Right lobe of liver (tissue), 4 donors: ENCODE data around the gene GRIA1.

Source experiments
- POLR2A ChIP-seq: fragments of 450-650 bp; IDR thresholded peaks from one replicate; pipeline ENCODE4 v1.6.1; 2017; ENCODE audit warnings: antibody characterized with exemption, mild to moderate bottlenecking
- TF ChIP-seq, protein P1 (sequence below), 4 donors: fragments of 200-600 bp in 3 of 4; fragments of 450-650 bp in 1 of 4; IDR thresholded peaks; one replicate each; pipeline versions ENCODE4 v1.5.1 to v1.8.0; 2016 to 2022; ENCODE audit warnings: antibody characterized with exemption in 4 of 4, mild to moderate bottlenecking in 2 of 4
- donor health status: DM: no; HTN: no; CAD: no.
- donor health status: DM: no; HTN: no; CAD: no.
- donor health status: DM: no; HTN: yes; CAD: no.

DNA sequence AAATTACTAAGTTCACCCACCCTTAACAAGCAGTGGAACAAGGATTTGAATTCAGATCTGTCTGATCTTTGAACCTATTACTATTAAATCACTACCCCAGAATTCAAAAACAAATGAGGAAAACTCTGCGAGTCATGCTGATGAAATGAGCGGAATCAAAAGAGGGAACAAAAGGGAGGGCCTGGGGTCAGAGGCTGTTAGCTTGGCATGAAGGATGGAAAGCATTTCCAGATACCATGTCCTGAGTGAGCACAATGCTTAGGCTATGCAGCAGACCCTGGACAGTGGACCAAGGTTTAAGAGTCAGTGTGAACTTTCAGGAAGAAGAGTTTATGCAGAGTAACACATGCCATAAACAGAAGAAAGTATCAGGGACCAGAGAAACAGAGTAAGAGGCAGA lies 30.5 kb downstream of the GRIA1 start:
- TF ChIP-seq, protein P1, sequence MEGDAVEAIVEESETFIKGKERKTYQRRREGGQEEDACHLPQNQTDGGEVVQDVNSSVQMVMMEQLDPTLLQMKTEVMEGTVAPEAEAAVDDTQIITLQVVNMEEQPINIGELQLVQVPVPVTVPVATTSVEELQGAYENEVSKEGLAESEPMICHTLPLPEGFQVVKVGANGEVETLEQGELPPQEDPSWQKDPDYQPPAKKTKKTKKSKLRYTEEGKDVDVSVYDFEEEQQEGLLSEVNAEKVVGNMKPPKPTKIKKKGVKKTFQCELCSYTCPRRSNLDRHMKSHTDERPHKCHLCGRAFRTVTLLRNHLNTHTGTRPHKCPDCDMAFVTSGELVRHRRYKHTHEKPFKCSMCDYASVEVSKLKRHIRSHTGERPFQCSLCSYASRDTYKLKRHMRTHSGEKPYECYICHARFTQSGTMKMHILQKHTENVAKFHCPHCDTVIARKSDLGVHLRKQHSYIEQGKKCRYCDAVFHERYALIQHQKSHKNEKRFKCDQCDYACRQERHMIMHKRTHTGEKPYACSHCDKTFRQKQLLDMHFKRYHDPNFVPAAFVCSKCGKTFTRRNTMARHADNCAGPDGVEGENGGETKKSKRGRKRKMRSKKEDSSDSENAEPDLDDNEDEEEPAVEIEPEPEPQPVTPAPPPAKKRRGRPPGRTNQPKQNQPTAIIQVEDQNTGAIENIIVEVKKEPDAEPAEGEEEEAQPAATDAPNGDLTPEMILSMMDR (IDR thresholded peaks at IDR 0.05) = no peak
- no peak for TF ChIP-seq POLR2A
